Gastrocnemius medialis (tissue), 4 donors: ENCODE measurements around the gene PICALM.

Experiments
- CTCF ChIP-seq, 5 experiments: fragments of 450-650 bp in 3 of 5; fragments of 200-600 bp in 2 of 5; sonication (generic) in 2 of 5; IDR thresholded peaks in 4 of 5; conservative IDR thresholded peaks in 1 of 5; 1 replicate in 4 of 5; 2 replicates in 1 of 5; pipeline ENCODE4 v1.5.1; 2016 to 2019; ENCODE audit warnings: antibody characterized with exemption in 5 of 5, mild to moderate bottlenecking in 3 of 5, moderate library complexity in 3 of 5
- POLR2A ChIP-seq, 2 donors: fragments of 450-650 bp; IDR thresholded peaks; one replicate each; pipeline ENCODE4 v1.6.1; 2017; ENCODE audit warnings: antibody characterized with exemption in 2 of 2, mild to moderate bottlenecking in 2 of 2, moderate library complexity in 2 of 2

DNA sequence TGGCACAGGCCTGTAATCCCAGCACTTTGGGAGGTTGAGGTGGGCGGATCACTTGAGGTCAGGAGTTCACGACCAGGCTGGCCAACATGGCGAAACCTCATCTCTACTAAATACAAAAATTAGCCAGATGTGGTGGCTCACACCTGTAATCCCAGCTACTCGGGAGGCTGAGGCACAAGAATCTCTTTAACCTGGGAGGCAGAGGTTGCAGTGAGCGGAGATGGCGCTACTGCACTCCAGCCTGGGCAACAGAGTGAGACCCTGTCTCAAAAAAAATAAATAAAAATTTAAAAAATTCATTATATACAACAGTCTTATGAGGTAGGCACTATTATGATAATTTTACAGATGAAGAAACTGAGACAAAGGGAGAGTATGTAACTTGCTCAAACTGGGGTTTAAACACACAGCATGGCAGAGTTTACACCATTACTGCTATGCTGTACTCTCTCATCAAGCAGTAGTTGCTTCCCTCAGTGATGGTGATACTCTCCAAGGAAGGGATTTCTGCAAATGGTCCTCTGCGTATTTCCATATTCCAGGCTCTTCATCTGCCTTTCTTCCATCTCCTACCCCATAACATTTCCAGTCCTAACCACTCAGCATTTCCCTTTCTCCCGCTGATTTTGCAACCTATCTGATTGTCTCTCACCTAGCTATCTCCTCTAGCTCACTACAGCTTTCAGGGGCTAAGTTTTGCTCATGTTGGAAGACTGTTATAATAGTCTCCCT is 118.4 kb downstream of the PICALM start:
- TF ChIP-seq POLR2A (IDR thresholded peaks at IDR 0.05) (no peak), CTCF (IDR thresholded peaks at IDR 0.05 in 4 of 5, conservative IDR thresholded peaks at IDR 0.05 in 1 of 5) (no peak)
